Activated CD4-positive, alpha-beta T cell treated with anti-CD3 and anti-CD28 coated beads, Interleukin-2, amount 50 U/mL, for 48 hours (primary cell): ENCODE measurements around the gene EHD4.

ENCODE experiments used
- DNase-seq, 2 experiments: peaks; one replicate each; pipeline ENCODE4 v3.0.0-alpha.2; 2020

The EHD4 gene

GRCh38 chr15:41853831-41854230, 118.5 kb downstream of the EHD4 start:
- DNase-seq, result no peak

GRCh38 chr15:41852736-41853590, 119.4 kb downstream of the EHD4 start:
- DNase-seq, result no peak

- no peak for DNase-seq
These were observed 120.5 kb downstream of the EHD4 start for GRCh38 chr15:41851755-41852370.

- DNase-seq, result no peak
These were observed 121.2 kb downstream of the EHD4 start for GRCh38 chr15:41851167-41851523.

- no peak for DNase-seq
These were observed 121.7 kb downstream of the EHD4 start for GRCh38 chr15:41850482-41851166.

- no peak for DNase-seq
These were observed 122.5 kb downstream of the EHD4 start for GRCh38 chr15:41849861-41850260.

- no peak for DNase-seq
These were observed 123.2 kb downstream of the EHD4 start for GRCh38 chr15:41849204-41849603.

GRCh38 chr15:41848631-41849030, 123.7 kb downstream of the EHD4 start:
- DNase-seq, result peak; percentile 62 to 72

- no peak for DNase-seq
These were observed 124.4 kb downstream of the EHD4 start for GRCh38 chr15:41847981-41848380.

GRCh38 chr15:41847206-41847605, 125.2 kb downstream of the EHD4 start:
- DNase-seq, result no peak
